HEK293 (cell line): ENCODE data around the gene MAPT.

Experiments
- CTCF ChIA-PET: fragments of 350-600 bp; formaldehyde crosslinking; extraction: SDS; loops from one replicate; lab custom pipeline; 2021; ENCODE audit warnings: antibody characterized with exemption; lab: Yijun Ruan, JAX
- POLR2A ChIA-PET: fragments of 300-600 bp; formaldehyde crosslinking; extraction: SDS; loops from one replicate; lab custom pipeline; 2020; ENCODE audit warnings: antibody characterized with exemption, inconsistent platforms; lab: Yijun Ruan, JAX
- H3K27ac ChIP-seq: fragments of 200-500 bp; sonication (Bioruptor generic); 2 replicates; pipeline ENCODE4 v1.5.1; 2014; ENCODE audit warnings: low read depth, low read length, control low read depth, inconsistent platforms; ENCODE audit errors: extremely low read depth
- H3K36me3 ChIP-seq, 2 experiments: fragments of 200-500 bp in 1 of 2; sonication (Bioruptor generic) in 1 of 2; 1 replicate in 1 of 2; 2 replicates in 1 of 2; pipeline ENCODE4 v1.5.1; 2014 to 2017; ENCODE audit warnings: inconsistent platforms in 2 of 2, low read length in 2 of 2; ENCODE audit not compliant: control insufficient read depth in 2 of 2, insufficient read depth in 1 of 2
- H3K4me1 ChIP-seq: fragments of 200-500 bp; sonication (Bioruptor generic); 2 replicates; pipeline ENCODE4 v1.5.1; 2014; ENCODE audit warnings: mild to moderate bottlenecking, low read length, inconsistent platforms; ENCODE audit not compliant: control insufficient read depth, insufficient read depth
- H3K4me3 ChIP-seq: 2 replicates; pipeline ENCODE4 v1.5.1; 2011; ENCODE audit warnings: low read depth, mild to moderate bottlenecking, control low read depth, low read length, moderate library complexity
- H3K9me3 ChIP-seq: fragments of 200-500 bp; sonication (Bioruptor generic); 2 replicates; pipeline ENCODE4 v1.5.1; 2014; ENCODE audit warnings: low read depth, low read length, inconsistent platforms; ENCODE audit not compliant: control insufficient read depth, insufficient read depth
- GLIS2 ChIP-seq: fragments of 450-650 bp; formaldehyde crosslinking; IDR thresholded peaks from 2 replicates; pipeline ENCODE4 v1.5.1; 2016; ENCODE audit warnings: missing biosample characterization, missing genetic modification characterization
- HOXC10 ChIP-seq: sonication (generic); formaldehyde crosslinking; IDR thresholded peaks from 2 replicates; pipeline ENCODE4 v1.8.1; 2023; ENCODE audit warnings: mild to moderate bottlenecking, missing genetic modification reagents
- KLF1 ChIP-seq: fragments of 450-650 bp; formaldehyde crosslinking; IDR thresholded peaks from 2 replicates; pipeline ENCODE4 v1.5.1; 2016; ENCODE audit warnings: missing biosample characterization, missing genetic modification characterization
- MYNN ChIP-seq: fragments of 450-650 bp; formaldehyde crosslinking; IDR thresholded peaks from 2 replicates; pipeline ENCODE4 v1.5.1; 2016; ENCODE audit warnings: missing biosample characterization, missing genetic modification characterization, borderline replicate concordance
- YY2 ChIP-seq: fragments of 450-650 bp; formaldehyde crosslinking; IDR thresholded peaks from 2 replicates; pipeline ENCODE4 v1.5.1; 2016; ENCODE audit warnings: missing biosample characterization, missing genetic modification characterization
- ZBTB20 ChIP-seq: fragments of 450-650 bp; formaldehyde crosslinking; IDR thresholded peaks from 2 replicates; pipeline ENCODE4 v1.5.1; 2016; ENCODE audit warnings: missing biosample characterization, missing genetic modification characterization
- ZNF174 ChIP-seq: fragments of 450-650 bp; formaldehyde crosslinking; IDR thresholded peaks from 2 replicates; pipeline ENCODE4 v1.5.0; 2017; ENCODE audit warnings: missing biosample characterization, mild to moderate bottlenecking, missing genetic modification characterization
- ZNF2 ChIP-seq: fragments of 450-650 bp; formaldehyde crosslinking; IDR thresholded peaks from 2 replicates; pipeline ENCODE4 v1.5.1; 2016; ENCODE audit warnings: missing biosample characterization, missing genetic modification characterization
- ZNF391 ChIP-seq: fragments of 450-650 bp; formaldehyde crosslinking; IDR thresholded peaks from 2 replicates; pipeline ENCODE4 v1.5.1; 2016; ENCODE audit warnings: low read depth, missing biosample characterization, missing genetic modification characterization, borderline replicate concordance
- ZNF404 ChIP-seq: fragments of 450-650 bp; formaldehyde crosslinking; IDR thresholded peaks from 2 replicates; pipeline ENCODE4 v1.5.1; 2017; ENCODE audit warnings: missing biosample characterization, missing genetic modification characterization
- ZNF416 ChIP-seq: fragments of 450-650 bp; formaldehyde crosslinking; IDR thresholded peaks from 2 replicates; pipeline ENCODE4 v1.5.1; 2016; ENCODE audit warnings: missing biosample characterization, missing genetic modification characterization
- ZNF558 ChIP-seq: fragments of 450-650 bp; formaldehyde crosslinking; IDR thresholded peaks from 2 replicates; pipeline ENCODE4 v1.5.1; 2016; ENCODE audit warnings: missing biosample characterization, missing genetic modification characterization
- ZNF664 ChIP-seq: fragments of 450-650 bp; formaldehyde crosslinking; IDR thresholded peaks from 2 replicates; pipeline ENCODE4 v1.5.1; 2016; ENCODE audit warnings: missing biosample characterization, missing genetic modification characterization
- ZNF701 ChIP-seq: fragments of 450-650 bp; formaldehyde crosslinking; IDR thresholded peaks from 2 replicates; pipeline ENCODE4 v1.5.1; 2016; ENCODE audit warnings: missing biosample characterization, missing genetic modification characterization
- ZNF785 ChIP-seq: fragments of 450-650 bp; formaldehyde crosslinking; IDR thresholded peaks from 2 replicates; pipeline ENCODE4 v1.5.1; 2016; ENCODE audit warnings: missing biosample characterization, missing genetic modification characterization
- ZSCAN23 ChIP-seq: fragments of 450-650 bp; formaldehyde crosslinking; IDR thresholded peaks from 2 replicates; pipeline ENCODE4 v1.5.1; 2016; ENCODE audit warnings: missing biosample characterization, missing genetic modification characterization
- TF ChIP-seq, protein P1 (sequence below): fragments of 450-650 bp; formaldehyde crosslinking; IDR thresholded peaks from 2 replicates; pipeline ENCODE4 v1.5.1; 2016; ENCODE audit warnings: missing biosample characterization, missing genetic modification characterization, borderline replicate concordance
- TF ChIP-seq, protein P2 (sequence below): fragments of 450-650 bp; formaldehyde crosslinking; IDR thresholded peaks from 2 replicates; pipeline ENCODE4 v1.5.1; 2016; ENCODE audit warnings: missing biosample characterization, missing genetic modification characterization
- TF ChIP-seq, protein P3 (sequence below): fragments of 450-650 bp; formaldehyde crosslinking; IDR thresholded peaks from 2 replicates; pipeline ENCODE4 v1.5.1; 2017; ENCODE audit warnings: missing biosample characterization, missing genetic modification characterization
- TF ChIP-seq, protein P4 (sequence below): fragments of 450-650 bp; formaldehyde crosslinking; IDR thresholded peaks from 2 replicates; pipeline ENCODE4 v1.5.1; 2016; ENCODE audit warnings: missing biosample characterization, missing genetic modification characterization
- TF ChIP-seq, protein P5 (sequence below): fragments of 450-650 bp; formaldehyde crosslinking; IDR thresholded peaks from 2 replicates; pipeline ENCODE4 v1.5.1; 2016; ENCODE audit warnings: missing biosample characterization, missing genetic modification characterization, low read depth
- TF ChIP-seq, protein P6 (sequence below): fragments of 450-650 bp; formaldehyde crosslinking; IDR thresholded peaks from 2 replicates; pipeline ENCODE4; 2016; ENCODE audit warnings: missing biosample characterization, missing genetic modification characterization

Gene MAPT

DNA sequence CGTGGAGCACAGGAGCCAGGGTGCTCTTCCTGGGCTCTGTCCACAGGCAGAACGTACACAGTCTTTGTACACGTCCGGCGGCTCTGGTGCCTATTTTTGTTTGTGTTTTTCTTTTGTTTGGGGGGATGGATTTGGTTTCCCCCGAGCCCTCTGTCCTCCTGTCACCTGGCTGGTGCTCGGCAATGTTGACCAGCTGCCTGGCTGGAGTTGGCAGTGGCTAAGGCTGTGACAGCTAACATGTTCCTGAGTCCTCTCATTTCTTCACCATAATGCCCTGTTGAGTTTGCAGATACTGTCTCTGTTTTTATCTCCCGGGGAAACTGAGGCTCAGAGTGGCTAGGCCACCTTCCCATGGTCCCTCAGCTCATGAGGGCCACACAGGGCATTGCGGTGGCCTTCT is 25.7 kb downstream of the MAPT start (continued):
- TF ChIP-seq, protein P1, sequence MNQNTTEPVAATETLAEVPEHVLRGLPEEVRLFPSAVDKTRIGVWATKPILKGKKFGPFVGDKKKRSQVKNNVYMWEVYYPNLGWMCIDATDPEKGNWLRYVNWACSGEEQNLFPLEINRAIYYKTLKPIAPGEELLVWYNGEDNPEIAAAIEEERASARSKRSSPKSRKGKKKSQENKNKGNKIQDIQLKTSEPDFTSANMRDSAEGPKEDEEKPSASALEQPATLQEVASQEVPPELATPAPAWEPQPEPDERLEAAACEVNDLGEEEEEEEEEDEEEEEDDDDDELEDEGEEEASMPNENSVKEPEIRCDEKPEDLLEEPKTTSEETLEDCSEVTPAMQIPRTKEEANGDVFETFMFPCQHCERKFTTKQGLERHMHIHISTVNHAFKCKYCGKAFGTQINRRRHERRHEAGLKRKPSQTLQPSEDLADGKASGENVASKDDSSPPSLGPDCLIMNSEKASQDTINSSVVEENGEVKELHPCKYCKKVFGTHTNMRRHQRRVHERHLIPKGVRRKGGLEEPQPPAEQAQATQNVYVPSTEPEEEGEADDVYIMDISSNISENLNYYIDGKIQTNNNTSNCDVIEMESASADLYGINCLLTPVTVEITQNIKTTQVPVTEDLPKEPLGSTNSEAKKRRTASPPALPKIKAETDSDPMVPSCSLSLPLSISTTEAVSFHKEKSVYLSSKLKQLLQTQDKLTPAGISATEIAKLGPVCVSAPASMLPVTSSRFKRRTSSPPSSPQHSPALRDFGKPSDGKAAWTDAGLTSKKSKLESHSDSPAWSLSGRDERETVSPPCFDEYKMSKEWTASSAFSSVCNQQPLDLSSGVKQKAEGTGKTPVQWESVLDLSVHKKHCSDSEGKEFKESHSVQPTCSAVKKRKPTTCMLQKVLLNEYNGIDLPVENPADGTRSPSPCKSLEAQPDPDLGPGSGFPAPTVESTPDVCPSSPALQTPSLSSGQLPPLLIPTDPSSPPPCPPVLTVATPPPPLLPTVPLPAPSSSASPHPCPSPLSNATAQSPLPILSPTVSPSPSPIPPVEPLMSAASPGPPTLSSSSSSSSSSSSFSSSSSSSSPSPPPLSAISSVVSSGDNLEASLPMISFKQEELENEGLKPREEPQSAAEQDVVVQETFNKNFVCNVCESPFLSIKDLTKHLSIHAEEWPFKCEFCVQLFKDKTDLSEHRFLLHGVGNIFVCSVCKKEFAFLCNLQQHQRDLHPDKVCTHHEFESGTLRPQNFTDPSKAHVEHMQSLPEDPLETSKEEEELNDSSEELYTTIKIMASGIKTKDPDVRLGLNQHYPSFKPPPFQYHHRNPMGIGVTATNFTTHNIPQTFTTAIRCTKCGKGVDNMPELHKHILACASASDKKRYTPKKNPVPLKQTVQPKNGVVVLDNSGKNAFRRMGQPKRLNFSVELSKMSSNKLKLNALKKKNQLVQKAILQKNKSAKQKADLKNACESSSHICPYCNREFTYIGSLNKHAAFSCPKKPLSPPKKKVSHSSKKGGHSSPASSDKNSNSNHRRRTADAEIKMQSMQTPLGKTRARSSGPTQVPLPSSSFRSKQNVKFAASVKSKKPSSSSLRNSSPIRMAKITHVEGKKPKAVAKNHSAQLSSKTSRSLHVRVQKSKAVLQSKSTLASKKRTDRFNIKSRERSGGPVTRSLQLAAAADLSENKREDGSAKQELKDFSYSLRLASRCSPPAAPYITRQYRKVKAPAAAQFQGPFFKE (tag by site-specific recombination) = no peak
- TF ChIP-seq, protein P2, sequence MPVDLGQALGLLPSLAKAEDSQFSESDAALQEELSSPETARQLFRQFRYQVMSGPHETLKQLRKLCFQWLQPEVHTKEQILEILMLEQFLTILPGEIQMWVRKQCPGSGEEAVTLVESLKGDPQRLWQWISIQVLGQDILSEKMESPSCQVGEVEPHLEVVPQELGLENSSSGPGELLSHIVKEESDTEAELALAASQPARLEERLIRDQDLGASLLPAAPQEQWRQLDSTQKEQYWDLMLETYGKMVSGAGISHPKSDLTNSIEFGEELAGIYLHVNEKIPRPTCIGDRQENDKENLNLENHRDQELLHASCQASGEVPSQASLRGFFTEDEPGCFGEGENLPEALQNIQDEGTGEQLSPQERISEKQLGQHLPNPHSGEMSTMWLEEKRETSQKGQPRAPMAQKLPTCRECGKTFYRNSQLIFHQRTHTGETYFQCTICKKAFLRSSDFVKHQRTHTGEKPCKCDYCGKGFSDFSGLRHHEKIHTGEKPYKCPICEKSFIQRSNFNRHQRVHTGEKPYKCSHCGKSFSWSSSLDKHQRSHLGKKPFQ (tag by site-specific recombination) = no peak
- no peak for TF ChIP-seq ZNF664
- TF ChIP-seq ZNF558 (tag by site-specific recombination) = no peak
- TF ChIP-seq ZBTB20 (tag by site-specific recombination) = no peak
- TF ChIP-seq KLF1 (tag by site-specific recombination) = no peak
- TF ChIP-seq, protein P3, sequence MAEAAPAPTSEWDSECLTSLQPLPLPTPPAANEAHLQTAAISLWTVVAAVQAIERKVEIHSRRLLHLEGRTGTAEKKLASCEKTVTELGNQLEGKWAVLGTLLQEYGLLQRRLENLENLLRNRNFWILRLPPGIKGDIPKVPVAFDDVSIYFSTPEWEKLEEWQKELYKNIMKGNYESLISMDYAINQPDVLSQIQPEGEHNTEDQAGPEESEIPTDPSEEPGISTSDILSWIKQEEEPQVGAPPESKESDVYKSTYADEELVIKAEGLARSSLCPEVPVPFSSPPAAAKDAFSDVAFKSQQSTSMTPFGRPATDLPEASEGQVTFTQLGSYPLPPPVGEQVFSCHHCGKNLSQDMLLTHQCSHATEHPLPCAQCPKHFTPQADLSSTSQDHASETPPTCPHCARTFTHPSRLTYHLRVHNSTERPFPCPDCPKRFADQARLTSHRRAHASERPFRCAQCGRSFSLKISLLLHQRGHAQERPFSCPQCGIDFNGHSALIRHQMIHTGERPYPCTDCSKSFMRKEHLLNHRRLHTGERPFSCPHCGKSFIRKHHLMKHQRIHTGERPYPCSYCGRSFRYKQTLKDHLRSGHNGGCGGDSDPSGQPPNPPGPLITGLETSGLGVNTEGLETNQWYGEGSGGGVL (tag by site-specific recombination) = no peak
- TF ChIP-seq, protein P4, sequence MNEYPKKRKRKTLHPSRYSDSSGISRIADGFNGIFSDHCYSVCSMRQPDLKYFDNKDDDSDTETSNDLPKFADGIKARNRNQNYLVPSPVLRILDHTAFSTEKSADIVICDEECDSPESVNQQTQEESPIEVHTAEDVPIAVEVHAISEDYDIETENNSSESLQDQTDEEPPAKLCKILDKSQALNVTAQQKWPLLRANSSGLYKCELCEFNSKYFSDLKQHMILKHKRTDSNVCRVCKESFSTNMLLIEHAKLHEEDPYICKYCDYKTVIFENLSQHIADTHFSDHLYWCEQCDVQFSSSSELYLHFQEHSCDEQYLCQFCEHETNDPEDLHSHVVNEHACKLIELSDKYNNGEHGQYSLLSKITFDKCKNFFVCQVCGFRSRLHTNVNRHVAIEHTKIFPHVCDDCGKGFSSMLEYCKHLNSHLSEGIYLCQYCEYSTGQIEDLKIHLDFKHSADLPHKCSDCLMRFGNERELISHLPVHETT (tag by site-specific recombination) = no peak
- TF ChIP-seq ZNF416 (tag by site-specific recombination) = no peak
- no peak for TF ChIP-seq ZNF174 (tag by site-specific recombination)

DNA sequence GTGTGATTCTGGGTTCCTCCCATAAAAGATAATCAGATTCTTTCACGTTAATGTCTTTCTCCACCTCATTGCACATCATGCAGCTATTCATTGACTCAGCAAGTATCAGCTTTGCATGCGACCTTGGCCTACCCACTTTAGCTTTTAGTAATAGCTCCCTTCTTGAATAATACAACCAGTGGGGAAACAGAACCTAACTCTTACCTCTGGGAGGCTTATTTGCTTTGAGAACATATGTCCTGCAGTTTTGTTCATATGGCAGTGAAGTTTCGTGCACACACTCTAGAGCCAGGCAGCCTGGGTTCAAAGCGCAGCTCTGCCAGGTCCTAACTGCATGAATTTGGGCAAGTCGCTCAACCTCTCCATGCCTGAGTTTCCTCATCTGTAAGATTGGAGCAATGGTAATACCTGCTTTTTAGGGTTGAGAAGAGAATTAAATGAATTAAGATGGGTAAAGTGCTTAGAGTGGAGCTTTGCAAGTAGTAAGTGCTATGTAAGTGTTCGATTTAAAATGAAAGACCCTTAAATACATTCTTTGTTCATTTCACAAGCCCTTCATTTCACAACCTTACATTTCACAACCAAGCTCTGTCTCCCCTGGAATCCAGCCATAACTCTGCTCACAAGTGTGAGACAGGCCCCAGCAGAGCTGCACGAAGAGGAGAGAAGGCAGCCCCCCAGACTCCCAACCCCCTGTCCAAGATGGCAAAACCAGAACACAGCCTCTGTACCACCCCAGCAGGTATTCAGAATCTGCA is 29.3 kb downstream of the MAPT start:
- Histone ChIP-seq H3K4me1 (no peaks in the 10 kb centered on the region), H3K4me3 (no peak overlapping the region), H3K36me3 (no peaks in the 10 kb centered on the region), H3K27ac (no peak overlapping the region), H3K9me3 (no peaks in the 10 kb centered on the region)
- ChIA-PET CTCF (interaction anchor here (0.9 kb wide), 1 partner anchor 25 kb away, joined by 7 read pairs; no protein-coding TSS in a partner anchor), POLR2A (no interaction called here)
- TF ChIP-seq GLIS2 (tag by site-specific recombination) (no peak), ZNF391 (tag by site-specific recombination) (no peak), ZNF701 (tag by site-specific recombination) (no peak), MYNN (tag by site-specific recombination) (no peak), ZNF558 (tag by site-specific recombination) (no peak), ZNF785 (tag by site-specific recombination) (no peak), ZNF2 (tag by site-specific recombination) (no peak), HOXC10 (CRISPR knock-in tag) (no peak), YY2 (no peak), ZSCAN23 (tag by site-specific recombination) (no peak), ZNF404 (tag by site-specific recombination) (no peak)
- TF ChIP-seq, protein P5, sequence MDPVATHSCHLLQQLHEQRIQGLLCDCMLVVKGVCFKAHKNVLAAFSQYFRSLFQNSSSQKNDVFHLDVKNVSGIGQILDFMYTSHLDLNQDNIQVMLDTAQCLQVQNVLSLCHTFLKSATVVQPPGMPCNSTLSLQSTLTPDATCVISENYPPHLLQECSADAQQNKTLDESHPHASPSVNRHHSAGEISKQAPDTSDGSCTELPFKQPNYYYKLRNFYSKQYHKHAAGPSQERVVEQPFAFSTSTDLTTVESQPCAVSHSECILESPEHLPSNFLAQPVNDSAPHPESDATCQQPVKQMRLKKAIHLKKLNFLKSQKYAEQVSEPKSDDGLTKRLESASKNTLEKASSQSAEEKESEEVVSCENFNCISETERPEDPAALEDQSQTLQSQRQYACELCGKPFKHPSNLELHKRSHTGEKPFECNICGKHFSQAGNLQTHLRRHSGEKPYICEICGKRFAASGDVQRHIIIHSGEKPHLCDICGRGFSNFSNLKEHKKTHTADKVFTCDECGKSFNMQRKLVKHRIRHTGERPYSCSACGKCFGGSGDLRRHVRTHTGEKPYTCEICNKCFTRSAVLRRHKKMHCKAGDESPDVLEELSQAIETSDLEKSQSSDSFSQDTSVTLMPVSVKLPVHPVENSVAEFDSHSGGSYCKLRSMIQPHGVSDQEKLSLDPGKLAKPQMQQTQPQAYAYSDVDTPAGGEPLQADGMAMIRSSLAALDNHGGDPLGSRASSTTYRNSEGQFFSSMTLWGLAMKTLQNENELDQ = no peak
- TF ChIP-seq, protein P6, sequence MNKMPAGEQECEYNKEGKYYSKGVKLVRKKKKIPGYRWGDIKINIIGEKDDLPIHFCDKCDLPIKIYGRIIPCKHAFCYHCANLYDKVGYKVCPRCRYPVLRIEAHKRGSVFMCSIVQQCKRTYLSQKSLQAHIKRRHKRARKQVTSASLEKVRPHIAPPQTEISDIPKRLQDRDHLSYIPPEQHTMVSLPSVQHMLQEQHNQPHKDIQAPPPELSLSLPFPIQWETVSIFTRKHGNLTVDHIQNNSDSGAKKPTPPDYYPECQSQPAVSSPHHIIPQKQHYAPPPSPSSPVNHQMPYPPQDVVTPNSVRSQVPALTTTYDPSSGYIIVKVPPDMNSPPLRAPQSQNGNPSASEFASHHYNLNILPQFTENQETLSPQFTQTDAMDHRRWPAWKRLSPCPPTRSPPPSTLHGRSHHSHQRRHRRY (tag by site-specific recombination) = no peak
